ENCODE measurements around the gene EN2.

Gene EN2

DNA sequence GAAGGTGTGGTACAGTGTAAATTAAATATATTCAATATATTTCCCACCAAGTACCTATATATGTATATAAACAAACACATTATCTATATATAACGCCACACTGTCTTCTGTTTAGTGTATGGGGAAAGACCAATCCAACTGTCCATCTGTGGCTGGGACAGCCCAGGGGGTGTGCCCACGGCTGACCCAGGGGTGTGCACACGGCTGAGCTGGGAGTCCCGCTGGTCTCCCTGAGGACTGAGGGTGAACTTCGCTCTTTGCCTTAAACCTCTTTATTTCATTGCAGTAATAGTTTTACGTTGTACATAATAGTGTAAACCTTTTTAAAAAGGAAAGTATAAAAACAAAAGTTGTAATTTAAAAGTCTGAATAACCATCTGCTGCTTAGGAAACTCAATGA is 6.3 kb downstream of the EN2 start:
- DNase-seq (ENCODE audit: low read depth), result no peak

- DNase-seq (ENCODE audit: low read depth), result no peak
These were observed 7.2 kb downstream of the EN2 start for GRCh38 chr7:155464948-155465739.

GRCh38 chr7:155465761-155466141 is 7.8 kb downstream of the EN2 start:
- DNase-seq (ENCODE audit: low read depth), result no peak

DNA sequence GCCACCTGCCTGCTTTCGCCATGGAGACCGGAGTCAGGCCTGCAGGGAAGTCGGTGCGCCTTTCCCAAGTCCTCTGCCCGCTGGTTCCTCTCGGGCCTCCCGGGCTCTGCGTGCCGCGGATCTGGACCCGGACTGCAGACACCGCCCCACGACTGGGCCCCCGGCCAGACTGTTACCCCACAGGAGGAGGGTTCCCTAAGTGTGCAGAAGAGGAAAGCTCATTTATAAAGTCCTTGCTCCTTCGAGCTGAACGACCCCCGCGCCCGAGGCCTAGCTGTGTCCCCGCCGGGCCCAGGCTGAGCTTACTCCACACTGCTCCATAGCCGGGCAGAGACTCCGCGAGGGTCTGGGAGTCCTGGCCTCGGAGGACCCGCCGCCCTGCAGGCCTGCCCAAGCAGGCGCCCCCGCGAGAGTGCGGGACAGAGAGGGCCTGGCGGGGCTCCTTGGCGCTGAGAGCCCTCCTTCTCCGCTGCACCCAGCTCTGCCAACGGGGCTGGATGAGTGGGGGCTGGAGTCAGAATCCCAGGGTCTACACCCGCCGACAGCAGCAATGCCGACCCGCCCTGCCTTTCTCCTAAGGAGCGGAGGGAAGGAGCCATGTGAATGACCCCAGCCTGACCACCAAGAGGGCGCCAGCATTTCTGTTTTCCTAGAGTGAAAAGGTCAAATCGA is 8.3 kb downstream of the EN2 start:
- no peak for DNase-seq (ENCODE audit: low read depth)

DNA sequence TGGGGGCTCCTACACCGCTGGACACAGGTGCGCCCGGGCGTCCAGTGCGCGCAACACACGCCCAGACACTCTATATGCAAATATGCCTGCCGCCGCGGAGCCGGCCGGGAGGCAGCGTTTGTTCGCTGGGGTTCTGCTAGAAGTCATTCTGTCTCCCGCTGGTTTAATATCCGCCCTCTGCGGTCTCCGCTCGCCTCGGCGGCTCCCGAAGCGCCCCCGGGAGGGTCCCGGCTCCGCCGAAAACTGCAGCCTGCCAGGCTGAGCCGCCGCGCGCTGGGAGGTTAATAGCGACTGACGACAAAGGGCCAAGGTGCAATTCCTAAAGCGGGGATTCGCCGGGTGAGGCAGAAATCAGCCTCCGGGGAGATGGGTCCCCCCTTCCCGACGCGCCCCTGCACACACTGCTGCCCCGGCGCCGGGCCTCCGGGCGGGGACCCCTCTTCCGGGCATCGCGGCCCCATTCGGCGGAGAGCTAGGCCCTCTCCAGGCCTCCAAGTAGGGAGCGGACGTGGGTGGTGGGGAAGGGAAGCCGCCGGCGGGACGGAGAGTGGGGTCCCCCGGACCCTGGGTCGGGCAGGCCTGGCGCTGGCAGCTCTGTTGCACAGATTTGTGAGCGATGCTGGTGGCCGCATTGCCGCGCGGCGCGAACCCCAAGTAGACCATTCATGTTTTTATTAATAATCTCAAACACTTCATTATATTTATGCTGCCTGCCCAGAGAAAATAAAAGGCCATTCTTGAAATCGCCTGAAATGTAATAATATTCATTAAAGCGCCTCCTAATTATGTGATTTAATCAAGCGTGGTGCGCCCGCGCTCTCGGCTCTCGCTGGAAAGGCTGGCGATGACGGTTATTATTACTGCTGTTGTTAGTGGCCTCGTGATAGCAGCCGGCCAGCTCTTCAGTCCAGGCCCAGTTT is 9.1 kb downstream of the EN2 start:
- no peak for DNase-seq (ENCODE audit: low read depth)

DNA sequence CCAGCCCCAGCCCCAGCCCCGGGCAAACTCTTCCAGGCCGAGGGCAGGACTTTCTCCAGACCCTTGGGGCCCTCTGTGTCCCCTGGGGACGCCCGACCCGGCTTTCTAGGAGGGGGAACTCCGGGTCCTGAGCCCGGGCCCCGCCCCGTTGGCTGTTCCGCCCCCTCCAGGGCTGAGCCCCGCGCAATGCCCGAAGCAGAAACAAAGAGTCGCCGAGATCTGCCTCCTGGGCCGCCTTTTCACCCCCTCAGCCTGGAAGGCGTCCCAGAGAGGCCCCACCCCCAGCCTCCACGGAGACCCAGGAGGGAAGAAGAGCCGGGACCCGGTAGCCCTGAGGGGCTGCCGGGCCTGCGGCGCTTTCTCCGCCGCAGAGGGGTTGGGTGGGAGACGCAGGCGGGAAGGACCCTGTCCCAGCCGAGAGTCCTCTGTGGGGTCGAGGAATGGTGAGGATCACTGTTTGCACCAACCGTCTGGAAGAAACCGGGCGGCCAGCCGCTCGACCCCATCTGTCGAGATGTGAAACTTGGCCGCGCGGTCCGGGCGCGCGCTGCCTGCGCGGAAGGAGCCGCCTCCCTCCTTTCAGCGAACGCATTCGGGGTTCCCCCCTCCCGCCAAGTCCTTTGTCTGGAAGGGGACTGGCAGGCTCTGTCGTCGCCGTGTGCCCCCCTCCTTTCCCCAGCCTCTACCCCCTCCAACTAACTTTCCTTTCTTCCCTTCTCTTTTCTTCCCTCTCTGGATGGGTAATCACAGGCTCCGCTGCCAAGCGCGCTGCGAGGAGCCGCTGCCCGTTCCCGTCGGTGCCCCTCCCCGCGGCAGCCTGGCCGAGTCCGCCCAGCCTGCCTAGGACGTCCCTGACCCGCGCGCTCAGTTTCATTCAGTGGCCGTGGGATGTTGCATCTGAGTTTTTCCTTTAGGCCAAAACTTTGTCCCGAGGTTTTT is 10.2 kb downstream of the EN2 start:
- no peak for DNase-seq (ENCODE audit: low read depth)

DNA sequence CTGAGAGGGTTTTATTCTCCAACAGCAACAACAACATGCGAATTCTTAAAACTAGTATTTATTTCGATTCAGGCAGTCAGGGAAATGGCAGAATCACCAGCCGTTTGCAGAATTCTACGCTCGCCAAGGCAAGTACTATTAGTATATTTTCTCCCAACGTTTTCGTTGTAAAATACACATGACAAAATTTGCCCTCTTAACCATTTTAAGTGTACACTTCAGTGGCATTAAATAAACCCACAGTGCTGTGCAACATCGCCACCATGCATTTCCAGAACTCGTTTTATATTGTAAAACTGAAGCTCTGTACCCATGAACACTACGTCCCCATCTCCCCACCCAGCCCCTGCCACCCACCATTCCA is 10.8 kb downstream of the EN2 start:
- DNase-seq (ENCODE audit: low read depth), result no peak

- no peak for DNase-seq (ENCODE audit: low read depth)
These were observed 11.6 kb downstream of the EN2 start for GRCh38 chr7:155469311-155470185.

GRCh38 chr7:155470186-155470487 is 12.2 kb downstream of the EN2 start:
- DNase-seq (ENCODE audit: low read depth), result no peak

DNA sequence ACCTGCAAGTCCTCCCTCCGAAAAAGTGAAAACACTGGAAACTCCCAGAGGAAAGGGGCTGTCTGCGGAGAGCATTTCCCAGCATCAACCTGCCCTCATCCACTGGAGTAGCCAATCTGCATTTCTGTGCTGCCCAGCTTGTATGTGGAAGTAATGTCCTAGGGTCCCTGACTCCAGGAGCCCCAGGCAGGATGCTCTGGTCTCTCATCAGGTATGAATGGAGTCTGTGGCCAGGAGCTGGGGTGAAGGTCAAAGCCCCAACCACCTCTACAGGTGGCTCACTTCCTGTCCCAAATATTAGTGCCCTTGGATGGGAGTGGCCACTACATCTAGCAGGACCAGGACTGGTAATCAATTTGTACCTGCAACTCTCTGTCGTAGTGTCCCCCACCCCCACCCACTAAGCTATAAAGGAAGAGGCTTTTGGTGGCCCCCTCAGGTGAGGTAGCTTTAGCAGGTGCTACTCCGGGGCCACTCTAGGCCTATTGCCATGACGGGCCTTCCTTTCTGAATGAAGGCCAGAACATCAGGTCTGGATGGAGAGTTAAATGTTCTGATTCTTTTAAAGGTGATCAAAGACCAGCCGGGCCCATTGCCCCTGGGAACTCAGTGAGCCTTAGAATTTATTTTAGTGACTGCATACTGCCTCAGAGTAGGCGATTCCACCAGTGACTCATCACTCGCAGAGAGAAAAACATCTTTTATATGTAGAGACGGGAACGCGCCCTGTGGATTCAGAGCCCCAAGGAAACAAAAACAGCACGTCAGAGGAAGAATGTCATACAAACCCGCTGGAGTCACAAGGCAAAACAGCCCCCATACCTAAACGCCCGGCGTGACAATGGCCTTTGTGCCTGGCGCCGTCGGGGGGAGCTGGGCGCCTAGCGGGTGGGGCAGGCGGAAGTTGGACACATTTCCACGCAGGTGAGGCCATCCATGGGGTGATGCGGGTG is 13.0 kb downstream of the EN2 start:
- DNase-seq (ENCODE audit: low read depth), result no peak

- DNase-seq (ENCODE audit: low read depth), result no peak
These were observed 13.8 kb downstream of the EN2 start for GRCh38 chr7:155471718-155472117.

DNA sequence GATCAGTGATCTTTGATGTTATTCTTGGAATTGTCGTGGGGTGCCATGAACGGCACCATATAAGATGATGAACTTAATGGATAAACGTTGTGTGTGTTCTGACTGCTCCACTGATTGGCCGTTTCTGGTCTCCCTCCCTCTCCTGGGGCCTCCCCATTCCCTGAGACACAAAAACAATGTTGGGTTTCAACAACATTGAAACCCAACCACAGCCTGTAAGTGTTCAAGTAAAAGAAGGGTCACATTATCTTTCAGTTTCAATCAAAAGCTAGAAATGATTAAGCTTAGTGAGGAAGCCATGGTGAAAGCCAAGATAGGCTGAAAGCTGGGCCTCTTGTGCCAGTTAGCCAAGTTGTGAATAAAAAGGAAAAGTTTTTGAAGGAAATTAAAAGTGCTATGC is 19.5 kb downstream of the EN2 start:
- DNase-seq (ENCODE audit: low read depth), result no peak

DNA sequence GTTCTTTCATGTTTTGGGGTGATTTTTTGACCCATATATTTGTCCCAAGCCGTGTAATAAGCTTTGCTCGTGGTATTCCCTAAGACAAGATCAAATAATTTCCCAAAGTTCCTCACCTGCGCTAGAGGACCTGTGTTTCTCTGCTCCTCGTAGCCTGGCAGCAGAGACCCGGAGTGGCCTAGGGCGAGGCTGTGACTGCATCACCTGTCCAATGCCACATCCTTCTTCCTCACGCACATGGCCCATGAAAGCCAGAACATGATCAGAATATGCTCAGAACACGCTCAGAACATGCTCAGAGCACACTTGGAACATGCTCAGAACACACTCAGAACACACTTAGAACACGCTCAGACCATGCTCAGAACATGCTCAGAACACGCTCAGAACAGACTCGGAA is 23.8 kb downstream of the EN2 start:
- no peak for DNase-seq (ENCODE audit: low read depth)

DNA sequence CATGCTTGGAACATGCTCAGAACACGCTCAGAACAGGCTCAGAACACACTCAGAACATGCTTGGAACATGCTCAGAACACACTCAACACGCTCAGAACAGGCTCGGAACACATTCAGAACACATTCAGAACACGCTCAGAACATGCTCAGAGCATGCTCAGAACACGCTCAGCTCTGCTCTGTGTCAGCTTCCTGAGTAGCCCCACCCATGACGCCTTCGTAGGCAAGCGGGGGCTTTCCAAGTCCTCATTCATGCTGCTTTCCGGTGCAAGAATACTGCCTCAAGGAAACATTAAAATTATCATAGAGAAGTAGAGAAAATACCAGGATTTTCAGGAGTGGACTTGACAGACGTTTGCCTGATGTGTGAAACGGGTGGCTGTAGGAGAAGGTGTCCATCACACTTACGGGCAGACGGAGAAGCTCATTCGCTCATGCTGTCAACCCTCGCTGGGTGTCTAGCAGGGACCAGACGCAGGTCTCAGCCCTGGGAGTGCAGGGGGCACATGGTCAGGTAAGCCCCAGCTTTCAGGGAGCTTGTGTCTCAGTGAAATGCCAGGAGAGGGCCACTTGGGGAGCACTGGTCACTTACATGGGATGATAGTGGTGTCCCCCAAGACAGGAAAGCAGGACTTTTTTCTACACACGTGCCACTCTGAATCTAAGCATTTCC is 24.7 kb downstream of the EN2 start:
- no peak for DNase-seq (ENCODE audit: low read depth)

- no peak for DNase-seq (ENCODE audit: low read depth)
These were observed 25.3 kb downstream of the EN2 start for GRCh38 chr7:155483245-155483644.

DNA sequence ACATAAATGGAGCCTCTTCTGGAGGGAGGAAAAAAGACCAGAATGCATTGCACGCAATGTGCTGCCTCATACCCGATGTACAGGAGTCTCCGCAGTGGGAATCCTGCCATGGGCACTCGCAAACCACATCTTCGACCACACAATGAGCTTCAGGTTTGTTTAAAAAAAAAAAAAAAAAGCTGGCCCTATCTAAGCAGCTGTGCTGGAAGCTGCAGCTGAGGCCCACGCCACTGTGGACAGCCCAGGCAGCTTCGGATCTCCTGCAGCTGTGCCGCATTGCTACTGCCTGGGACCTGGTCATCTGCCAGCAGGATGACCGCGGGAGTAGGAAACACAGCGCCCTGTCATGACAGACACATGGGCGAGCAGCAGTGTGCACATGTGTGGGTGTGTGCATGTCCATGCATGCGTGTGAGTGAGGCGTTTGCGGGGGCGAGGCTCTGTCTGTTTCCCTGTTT is 26.0 kb downstream of the EN2 start:
- DNase-seq (ENCODE audit: low read depth), result no peak

DNA sequence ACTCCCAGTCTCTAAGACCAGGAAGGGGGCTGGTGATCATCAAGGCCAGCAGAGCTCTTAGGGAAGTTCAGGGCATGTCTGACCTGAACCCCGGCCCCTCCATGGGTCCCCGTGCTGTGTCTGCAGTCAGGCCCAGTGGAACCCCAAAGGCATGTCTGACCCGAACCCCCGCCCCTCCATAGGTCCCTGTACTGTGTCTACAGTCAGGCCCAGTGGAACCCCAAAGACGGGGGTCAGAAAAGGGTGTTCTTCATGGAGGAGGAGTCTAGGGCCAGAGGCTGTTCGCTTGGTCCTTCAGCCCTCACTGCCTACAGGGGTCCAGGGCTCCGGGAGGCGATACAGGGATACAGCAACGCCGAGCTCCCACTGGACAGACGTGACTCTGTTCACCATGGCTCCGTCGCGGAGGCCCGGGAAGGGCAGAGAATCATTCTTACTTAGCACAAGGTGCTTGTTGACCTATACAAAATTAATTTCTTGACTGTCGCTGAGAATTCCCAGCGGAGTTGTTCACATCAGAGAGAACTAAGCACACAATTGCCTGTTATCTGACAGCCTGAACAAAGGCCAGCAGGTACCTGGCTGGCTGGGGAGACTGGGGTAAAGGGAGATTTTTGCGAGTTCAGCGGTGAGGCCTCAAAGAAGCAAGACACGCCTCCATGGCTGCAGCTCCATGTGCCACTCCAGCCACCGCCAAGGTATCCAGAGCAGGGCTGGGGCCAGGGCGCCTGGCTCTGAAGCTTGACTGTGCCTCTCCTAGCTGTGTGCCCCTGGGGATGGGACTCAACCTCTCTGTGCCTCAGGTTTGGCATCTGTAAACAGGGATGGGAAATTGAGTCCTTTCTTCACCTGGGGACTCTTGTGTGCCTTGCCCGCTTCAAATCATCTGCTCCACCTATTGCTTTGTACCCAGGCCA is 26.8 kb downstream of the EN2 start:
- no peak for DNase-seq (ENCODE audit: low read depth)
